NCI-H82 treated with DMSO at 0.1 percent for 48 hours (cell line): Measurements from ENCODE around the gene TMUB1.

Experiments used
- DNase-seq: peaks from one replicate; lab custom pipeline; 2025; ENCODE audit not compliant: unreplicated experiment; lab: John Stamatoyannopoulos, UW

TMUB1 gene

DNA sequence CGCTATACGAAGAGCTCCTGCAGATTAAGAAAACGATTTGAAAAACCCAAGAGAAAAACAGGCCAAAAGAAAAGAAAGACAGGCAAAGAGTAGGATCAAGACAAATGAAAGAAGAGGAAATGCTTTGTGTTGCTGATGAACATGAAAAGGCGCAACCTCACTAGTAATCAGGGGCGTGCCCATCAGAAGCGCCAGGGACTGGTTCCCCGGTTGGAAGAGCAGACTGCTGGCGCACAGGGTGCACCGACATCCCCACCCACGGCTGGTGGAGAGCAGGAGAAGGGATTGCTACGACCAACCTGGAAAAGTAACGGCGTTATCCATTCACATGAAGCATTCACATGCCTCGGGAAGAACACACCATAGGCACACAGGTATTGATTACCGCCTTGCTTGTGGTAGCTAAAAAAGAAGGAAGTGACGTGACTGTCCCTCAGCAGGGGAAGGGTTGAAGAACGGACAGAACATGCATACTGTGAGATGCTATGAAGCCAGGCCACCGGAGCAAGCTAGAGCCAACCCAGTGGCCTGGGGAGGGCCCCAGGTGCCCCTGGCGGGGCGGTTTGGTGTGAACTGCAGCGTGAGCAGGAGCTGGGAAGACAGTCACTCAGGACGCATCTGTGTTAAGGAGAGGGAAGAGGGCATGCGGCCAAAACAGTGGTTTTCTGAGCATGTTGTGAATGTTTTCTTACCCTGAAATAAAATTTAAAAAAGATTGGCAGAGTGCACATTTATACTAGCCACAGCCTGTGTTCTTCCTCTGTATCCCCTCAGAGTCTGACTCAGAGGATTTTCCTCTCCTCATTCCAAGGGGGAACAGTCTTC is 21.3 kb upstream of the TMUB1 start:
- DNase-seq, result no peak

DNA sequence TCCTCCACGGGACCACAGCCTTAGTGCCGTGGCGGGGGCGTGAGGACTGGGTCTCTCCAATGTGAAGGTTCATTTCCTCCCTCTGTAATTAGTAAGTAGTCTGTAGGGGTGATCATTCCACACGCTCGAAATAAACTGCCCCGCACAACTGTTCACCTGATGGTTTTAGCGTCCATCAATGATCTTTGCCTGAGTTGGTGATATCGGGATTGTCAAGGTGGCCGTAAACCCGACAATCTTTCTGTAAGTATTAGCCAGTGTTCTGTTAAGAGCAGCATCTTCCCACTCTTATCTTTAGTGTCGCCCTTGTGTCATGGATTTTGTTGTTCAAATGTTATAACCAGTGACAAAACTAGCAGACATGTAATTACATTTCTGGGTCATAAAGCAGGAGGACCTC is 20.7 kb upstream of the TMUB1 start:
- no peak for DNase-seq

DNA sequence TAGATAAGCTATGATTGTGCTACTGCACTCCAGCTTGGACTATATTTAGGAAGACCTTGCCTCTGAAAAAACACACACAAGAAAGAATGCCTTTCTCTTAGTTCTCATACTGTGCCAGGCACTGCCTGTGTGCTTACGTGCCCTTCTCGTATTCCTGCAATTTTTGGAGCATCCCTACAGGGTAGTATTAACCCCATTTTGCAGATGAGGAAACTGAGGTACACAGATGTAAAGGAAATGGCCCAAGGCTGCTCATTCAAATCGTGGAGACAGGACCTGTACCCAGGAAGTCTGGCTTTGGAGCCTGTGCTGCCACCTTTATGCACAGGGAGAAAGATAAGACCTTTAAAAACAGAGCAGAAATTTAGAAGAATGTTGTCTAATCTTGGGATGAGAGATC is 19.7 kb upstream of the TMUB1 start:
- no peak for DNase-seq

DNA sequence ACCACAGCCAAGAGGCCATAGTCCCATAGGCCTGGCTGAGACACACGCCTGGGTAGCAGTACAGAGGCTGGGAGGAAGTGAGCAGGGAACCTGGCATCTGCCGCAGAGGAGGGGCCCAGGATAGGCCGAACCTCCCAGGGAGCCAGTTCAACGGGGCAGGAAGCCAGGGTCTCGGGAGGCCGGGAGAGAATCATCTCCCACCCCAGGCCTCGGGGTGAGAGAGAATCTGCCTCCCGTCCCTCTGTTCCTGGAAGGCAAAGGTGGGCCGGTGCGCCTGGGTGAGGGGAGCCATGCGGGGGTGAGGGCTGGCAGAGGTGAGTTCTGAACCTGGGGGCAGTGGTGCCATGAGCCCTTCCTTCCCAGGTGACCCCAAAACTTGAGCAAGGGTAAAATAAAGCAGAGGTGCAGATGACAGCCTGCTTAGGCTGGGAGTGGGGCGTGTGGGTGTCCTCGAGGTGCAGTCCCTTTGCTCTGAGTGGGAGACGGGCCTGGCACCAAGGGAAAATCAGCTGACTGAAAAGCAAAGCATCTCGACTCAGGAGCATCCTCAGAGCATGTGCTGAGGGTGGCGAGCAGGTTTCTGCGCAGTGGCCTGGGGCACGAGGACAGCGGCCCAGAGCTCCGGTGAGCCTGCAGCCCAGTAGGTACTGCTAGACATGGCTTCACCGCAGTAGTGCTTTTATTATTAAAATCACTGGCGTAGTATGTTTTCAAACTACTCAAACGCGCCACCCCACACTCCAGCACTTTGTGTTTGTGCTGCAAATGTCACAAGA is 18.5 kb upstream of the TMUB1 start:
- DNase-seq, result no peak

DNA sequence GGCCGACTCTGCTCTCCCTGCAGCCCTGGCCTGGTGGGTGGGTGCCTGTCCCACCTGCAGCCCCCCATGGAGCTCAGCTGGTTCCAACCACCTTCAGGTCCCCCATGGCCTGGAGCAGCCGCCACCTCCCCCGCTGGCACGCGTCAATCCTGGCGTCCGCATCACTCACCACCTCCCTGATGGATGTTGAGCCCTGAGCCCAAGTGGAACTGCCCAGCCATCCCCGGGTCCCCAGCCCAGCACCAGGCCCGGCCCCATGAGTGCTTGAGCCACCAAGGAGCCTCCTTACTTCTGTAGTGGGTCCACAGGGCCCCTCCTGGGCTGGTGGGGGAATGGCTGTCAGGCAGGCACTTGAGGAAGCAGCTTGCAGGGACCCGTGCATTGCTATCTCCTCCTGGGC is 17.6 kb upstream of the TMUB1 start:
- DNase-seq, result no peak

DNA sequence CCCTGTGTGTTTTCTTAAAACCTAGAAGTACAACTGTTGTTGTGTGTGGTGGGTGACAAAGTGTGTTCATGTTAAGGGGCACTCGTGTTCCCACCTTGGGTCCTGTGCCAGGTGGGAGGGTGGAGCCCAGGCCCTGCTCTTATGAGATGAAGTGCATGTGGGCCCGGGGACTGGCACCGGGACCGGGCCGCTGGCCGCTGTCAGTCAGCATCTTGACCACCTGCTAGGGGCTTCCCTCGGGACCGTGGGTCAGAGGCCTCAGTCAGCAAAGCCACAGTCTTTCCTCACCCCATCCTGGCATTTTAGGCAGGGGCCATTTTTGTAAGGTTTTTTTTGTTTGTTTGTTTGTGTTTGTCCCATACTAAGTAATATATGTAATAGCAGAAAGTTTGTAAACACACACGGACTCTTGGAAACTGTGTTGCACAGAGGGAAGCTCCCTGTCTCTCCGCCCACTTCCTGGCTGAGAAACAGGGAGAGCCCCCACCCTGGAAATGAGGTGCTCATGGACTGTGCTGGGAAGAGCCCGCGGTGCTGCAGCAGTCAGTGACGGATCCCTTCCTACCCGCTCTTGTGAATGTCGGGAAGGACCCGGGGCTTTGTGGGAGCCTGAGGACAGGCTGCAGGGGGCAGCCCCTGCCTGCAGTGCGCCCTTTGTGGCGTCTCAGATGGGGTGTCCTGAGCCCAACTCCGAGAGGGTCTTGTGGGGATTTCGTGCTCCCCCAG is 16.4 kb upstream of the TMUB1 start:
- no peak for DNase-seq

DNA sequence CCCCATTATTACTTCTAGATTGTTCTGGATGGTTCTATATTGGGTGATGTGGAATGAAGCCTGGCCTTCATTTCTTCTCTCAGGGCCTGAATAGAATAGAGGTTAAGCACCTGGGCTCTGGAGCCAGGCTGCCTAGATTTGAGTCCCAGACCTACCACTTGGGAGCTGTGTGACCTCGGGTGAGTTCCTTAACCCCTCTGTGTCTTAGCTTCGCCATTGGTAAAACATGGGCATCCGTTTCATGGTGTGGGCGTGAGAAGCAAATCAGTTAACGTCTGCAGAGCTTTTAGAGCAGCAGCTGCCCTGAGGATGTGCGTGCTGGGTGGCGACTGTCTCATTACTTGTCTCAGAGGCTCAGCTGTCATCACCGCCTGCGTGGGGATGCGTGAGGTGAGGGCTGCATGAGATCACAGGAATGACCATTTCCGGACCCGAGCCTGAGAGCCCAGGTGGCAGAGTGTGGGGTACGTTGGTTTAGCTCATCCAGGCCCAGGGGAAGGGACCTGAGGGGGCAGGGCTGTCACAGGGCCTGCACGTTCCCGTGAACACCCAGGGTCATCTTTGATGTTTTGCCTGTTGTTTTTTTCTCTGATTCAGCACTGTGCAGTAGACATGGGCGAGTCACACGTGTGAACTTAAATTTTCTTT is 12.7 kb upstream of the TMUB1 start:
- DNase-seq, result no peak

DNA sequence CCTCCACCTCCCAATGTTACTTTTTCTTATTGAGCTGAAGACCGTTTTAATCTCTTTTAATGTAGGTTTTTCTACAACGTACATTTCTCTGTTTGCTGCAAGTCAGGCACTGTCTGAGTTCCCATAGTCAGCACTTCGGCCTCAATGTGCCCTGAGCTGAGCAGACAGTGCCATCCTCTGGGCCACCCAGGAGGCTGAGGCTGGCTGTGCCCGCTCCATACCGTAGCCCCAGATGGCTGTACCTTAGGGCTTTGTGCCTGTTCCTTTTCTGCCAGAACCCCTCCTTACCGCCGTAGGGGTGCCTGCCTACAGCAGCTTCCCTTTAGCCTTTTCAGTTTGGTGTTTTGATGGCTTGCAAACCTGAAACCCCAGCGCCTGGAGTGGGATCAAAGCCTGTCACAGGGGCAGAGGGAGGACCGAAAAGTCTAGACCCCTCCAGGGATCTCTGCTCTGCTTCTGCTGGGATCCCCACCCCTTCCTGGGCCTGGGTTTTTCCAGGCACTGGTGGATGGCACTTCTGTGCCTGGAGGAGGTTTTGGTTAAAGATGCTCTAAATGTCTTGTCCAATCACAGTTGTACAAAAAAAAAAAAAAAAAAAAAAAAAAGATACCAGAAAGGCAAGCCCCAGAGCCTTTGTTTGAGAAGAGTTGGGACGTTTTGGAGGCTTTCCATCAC is 12.0 kb upstream of the TMUB1 start:
- DNase-seq, result no peak

DNA sequence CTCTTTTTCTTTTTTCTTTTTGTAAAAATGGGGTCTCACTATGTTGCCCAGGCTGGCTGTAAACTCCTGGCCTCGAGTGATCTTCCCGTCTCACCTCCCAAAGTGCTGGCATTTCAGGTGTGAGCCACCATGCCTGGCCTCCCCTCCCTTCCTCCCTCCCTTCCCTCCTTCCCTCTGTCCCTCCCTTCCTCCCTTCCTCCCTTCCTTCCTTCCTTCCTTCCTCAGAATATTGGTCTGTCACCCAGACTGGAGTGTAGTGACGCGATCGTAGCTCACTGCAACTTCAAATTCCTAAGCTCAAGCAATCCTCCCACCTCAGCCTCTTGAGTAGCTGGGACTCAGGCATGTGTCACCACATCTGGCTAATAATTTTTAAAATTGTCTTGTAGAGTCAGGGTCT is 11.4 kb upstream of the TMUB1 start:
- DNase-seq, result no peak

DNA sequence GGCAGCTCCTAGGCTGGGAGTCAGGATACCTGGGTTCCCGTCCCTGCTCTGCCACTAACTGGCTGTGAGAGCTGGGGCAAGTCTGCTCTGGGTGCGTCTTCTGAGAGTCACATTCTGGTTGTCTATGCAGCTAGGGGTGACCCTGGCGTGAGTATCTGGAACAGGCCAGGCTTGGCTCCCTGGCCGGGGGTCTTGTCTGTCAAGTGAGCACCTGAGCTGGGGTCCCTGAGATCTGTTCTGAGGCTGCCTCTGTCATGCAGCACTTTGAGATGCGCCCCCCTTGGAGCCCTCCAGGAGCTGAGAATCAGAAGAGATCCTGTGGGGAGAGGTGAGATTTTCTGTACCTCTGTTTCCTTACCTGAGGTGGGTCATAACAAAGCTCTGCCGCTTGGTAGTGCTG is 10.5 kb upstream of the TMUB1 start:
- no peak for DNase-seq

DNA sequence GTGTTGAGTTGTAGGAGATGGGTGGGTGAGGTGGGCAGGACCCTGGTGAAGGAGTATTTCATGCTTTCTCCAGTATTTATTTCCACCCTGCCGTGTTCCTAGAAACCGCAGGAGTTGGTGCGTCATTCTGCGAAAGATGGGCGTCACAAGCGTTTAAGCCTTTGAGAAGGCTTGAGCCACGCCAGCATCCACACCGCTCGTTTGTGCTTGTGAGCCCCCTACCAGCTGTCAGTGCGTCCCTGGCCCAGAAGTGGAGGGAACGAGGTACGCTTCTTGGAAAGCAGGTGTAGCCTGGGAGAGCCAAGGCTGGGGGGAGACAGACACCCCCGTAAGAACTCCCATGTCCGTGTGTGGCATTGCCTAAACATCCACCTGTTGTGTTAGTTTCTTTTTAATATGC is 8.7 kb upstream of the TMUB1 start:
- DNase-seq, result no peak

DNA sequence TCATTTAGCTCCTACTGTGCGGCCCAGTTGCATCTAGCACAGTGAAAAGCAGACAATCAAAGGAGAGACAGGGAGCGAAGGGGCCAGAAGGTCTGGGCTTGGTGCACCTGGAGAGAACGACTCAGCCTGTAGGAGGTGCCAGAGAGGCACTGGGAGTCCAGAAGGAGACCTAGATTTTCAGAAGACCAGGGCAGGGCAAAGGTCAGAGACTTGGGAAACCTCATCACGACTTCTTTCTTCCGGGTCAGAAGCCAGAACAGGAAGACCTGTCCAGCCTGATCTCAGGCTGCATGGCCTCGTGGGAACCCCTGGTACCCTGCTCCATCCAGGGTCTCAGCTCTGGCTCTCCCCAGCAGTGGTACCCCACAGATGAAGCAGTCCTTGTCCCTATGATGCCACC is 8.1 kb upstream of the TMUB1 start:
- no peak for DNase-seq

DNA sequence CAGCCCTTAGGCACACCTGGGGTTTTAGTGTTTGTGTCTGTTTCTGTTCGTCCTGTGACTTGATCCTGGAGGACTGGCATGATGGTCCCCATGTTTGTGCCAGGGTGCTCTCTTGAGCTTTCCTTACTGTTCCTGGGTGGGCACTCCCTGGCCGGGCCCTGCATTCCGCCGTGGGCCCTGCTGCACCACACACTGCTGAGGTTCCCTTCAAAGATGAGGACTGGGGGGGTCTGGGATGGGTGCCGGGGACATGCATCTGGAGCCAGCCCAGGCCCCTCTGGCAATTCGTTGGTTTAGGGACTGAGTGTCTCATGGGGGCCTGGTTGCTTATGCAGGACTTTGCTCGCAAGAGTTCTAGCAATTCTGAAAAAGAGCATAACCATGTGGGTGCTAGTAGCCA is 7.7 kb upstream of the TMUB1 start:
- DNase-seq, result no peak

DNA sequence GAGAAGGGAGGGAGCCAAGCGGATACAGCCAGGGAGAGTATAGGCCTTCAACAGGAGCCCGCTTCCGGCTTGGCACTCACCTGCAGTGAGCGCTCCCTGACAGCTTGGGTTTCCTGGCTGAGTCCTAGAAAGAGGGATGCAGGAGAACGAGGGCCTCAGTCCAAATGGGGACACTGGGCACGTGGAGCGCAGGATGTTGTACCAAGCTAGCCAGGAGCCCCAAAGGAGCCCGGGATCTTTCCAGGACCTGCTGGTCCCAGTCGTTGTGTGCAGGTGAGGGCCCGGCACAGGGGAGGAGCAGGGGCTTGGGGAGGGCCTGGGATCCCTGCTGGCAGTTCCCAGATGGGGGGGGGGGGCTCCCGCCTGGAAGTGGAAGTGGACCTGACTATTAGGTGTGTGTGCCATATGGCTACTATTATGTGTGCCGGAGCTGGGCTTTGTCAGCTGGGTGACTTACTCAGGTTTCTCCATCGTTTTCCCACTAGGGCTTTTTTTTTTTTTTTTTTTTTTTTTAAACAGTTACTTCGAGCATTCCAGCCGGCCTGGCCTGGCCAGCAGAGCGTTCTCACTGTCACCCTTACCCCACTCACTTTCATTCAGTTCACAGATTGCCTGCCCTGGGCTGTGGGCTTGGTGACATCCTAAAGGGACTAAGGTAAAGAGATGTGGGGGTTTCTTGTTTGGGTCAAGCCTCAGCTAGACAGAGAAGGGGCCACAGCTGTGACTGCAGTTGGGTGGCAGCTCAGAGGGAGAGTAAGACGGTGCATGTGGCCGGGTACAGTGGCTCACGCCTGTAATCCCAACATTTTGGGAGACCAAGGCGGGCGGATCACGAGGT is 6.8 kb upstream of the TMUB1 start:
- DNase-seq, result no peak

DNA sequence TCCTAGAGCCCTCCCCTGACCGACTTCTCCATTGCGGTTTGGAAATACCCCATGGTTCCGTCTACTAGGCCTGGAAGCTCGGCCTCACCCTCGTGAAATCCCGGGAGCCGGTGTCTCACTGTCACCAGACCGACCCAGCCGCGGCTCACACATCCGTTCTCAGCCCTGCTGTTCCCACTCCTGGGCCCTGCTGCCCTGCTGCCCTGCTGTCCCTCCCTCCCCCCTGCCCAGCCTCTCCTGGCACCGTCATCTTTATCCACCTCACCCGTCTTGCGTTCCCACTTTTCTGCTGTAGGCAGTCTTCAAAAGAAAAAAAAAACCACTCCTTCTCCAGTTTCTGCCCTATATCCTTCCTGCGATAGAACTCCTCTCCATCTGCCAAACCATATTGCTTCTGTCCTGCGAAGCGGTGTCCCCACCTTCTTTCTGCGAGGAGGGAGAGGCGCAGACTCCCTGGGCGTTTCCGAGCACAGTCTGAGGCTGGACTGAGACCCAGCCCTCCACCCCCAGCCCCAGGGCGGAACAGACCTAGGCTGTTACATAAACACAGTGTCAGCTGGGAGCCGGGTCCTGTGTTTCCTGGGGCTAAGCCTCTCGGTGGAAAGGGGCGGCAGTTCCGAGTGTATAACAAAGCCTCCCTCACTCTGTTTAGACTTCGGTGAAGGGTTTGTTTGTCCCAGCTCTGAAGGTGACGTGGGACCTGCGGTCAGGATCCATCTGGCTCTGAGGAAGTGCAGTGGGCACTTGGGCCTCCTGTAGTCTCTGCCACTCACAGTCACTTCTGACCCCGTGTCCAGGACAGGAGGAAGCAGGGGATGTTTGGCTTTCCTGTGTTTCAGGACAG is 5.8 kb upstream of the TMUB1 start:
- no peak for DNase-seq

DNA sequence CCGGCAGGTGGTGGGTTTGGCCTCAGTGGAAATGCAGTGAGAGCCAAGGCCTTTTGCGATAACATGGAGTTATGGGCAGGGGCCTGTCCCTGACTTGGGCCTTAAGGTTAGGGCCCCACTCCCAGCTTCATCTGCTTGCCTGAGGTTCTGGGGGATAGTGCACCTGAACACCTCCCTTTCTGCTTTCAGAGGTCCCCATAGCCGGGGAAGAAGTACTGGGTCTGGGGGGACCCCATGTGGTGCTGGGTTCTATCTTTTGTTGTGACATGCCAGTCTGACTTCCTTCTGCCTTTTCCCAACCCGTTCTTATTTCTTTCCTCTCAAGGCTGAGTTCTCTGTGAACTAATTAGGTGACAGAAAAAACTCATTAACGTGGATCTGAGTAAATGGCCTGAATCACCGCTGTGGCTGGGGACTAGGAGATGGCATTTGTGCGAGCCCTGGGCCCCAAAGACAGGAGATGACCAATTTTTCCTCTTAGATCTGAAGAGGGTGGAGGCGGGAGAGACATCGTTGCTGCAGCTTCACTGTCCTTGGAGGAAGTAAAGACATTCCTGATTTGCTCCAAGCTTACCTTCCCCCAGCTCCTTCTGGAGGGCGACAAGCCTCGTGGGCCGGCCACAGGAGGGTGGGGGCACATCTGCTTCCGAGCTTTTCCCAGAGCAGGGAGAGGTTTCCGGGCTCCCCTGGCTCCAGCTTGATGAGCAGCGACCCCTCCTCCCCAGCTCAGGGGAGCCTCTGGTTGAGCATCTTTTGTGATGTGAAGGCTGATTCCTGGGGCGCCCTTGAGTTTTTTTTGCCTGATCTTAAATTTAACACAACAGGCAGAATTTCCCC is 4.9 kb upstream of the TMUB1 start:
- no peak for DNase-seq

DNA sequence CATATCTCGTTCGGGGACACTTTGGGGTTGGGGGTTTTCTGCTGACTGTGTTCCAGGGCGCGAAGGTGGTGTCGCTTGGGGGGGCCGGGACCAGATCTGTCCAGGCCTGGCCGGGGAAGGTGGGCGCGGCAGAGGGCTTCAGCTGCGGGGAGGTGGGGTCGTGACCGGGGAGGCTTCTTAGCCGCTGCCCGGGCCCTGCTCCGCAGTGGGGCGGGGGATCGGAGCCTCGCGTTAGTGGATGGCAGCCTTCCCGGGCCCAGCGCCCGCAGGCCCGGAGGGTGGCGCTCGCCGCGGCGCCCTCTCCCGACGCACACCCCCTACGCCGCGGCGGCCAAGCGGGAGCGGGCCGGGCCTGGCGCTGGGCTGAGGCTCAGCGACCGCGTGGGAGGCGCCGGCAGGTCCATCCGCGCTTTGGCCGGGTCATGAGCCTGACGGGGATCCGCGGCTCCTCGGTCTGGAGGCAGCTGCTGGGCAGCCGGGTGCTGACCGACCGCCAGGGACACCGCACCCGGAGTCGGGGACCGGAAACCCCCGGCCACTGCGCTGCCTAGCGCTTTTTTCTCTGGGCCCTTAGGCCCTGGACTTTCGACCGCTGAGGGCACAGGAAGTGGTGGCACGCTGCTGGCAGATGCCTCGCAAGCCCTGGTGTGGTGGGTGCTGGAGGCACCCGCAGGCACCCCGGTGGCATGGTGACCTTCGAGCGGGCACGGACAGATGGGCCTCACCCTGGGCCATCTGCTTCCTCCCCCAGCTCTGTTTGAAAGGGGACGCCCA is 4.1 kb upstream of the TMUB1 start:
- DNase-seq, result no peak
